HG03045 (cell line): ENCODE measurements around the gene HIF3A.
"Not testable (repeated sequence)": the region's sequence is repeated elsewhere in the genome, so short reads cannot be mapped to it uniquely, and the experiment has no call there.

ENCODE experiments used
- ATAC-seq: cut with Tn5 transposase; IDR thresholded peaks from one replicate; pipeline ENCODE4 v1.9.1; 2021; ENCODE audit warnings: mild to moderate bottlenecking, moderate library complexity; ENCODE audit not compliant: unreplicated experiment

HIF3A gene

DNA sequence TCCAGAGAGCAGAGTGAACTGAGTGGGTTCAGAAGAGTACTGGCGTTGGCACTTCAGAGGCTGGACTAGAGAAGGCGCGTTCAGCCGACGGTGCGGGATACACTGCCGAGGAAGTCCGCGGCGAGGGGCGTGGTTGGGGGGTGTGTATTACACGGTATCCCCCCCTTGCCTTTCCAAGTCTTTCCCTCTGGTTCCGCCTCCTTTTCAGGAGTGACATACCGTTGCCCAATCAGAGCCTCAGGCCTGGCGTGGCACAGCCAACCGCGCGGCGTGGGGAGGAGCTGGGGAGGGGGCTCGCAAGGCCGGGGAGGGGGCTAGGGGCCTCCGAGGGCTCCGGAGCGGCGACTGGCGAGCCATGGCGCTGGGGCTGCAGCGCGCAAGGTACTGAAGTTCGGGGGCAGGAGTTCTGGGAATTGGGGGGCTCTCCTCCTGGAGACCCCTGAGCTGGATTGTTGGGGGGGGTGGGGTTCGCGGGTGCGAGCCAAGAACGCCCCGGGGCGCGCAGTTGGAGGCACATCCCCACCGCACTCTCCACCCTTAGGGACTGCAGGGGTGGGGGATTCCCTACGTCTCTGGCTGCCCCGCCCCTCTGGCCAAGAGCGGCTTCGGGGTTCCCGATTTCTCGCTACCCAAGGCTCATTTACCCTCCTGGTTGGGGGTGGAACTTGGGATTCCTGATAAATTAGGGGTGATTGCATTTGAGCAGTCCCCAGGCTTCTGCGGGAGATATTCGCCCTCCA, at the start of gene HIF3A:
Gene HIF3A, plus strand, starts transcription at position 321 of the 740 bp plus-strand sequence. Its CDS starts 35 bp downstream, at position 356.
- no peak for ATAC-seq

- no peak for ATAC-seq
Measured at GRCh38 chr19:46250076-46250735, 46.6 kb upstream of the HIF3A start.

DNA sequence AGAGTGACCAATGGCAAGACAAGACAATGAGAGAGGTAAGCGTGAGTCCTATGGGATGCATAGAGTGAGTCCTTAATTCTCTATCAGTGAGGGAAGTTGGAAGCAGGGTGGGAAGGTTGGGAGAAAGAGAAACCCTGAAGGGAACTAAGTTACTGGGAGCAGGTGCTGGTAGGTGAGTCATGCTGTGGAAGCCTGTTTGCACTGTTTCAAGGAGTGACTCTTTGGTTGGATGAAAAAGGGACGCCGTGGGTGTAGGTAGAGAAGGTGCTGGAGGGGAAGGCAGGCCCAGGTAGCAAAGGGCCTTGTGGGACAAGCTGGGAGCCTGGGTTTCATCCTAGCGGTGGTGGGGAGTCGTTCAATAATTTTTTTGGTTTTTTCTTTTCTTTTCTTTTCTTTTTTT, 45.4 kb upstream of the HIF3A start:
- no peak for ATAC-seq

- ATAC-seq = no peak
Measured at GRCh38 chr19:46254776-46255175, 42.1 kb upstream of the HIF3A start.

GRCh38 chr19:46256855-46257254, 40.0 kb upstream of the HIF3A start:
- no peak for ATAC-seq

GRCh38 chr19:46261501-46261900, 35.3 kb upstream of the HIF3A start:
- not testable (repeated sequence) for ATAC-seq

DNA sequence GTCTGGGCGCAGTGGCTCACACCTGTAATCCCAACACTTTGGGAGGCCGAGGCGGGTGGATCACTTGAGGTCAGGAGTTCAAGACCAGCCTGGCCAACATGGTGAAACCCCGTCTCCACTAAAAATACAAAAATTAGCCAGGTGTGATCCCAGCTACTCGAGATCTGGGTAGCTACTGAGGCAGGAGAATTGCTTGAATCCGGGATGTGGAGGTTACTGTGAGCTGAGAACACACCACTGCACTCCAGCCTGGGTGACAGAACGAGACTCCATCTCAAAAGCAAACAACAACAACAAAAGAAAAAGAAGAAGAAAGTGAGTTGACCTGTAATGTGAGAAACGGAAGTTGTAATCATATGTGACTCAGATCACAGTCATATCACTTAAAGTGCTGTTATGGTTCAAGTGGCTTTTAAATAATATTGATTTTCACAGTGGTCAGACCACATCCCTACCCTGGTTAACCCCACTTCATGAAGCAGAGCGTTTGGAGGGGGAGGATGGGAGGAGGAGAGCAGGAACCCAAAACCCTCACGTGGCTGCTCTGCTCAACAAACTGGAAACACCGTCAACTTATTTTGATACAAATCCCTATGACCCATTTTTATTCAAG, 34.1 kb upstream of the HIF3A start:
- not testable (repeated sequence) for ATAC-seq

DNA sequence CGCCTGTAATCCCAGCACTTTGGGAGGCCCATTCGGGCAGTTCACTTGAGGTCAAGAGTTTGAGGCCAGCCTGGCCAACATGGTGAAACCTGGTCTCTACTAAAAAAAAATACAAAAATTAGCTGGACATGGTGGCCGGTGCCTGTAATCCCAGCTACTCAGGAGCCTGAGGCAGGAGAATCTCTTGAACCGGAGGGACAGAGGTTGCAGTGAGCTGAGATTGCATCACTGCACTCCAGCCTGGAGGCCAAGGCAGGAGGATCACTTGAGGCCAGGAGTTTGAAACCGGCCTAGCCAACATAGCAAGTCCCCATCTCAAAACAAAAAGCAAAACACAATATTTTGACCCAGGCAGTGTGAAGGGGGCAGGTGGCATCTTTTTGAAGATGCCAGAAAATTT, 32.0 kb upstream of the HIF3A start:
- ATAC-seq = not testable (repeated sequence)

DNA sequence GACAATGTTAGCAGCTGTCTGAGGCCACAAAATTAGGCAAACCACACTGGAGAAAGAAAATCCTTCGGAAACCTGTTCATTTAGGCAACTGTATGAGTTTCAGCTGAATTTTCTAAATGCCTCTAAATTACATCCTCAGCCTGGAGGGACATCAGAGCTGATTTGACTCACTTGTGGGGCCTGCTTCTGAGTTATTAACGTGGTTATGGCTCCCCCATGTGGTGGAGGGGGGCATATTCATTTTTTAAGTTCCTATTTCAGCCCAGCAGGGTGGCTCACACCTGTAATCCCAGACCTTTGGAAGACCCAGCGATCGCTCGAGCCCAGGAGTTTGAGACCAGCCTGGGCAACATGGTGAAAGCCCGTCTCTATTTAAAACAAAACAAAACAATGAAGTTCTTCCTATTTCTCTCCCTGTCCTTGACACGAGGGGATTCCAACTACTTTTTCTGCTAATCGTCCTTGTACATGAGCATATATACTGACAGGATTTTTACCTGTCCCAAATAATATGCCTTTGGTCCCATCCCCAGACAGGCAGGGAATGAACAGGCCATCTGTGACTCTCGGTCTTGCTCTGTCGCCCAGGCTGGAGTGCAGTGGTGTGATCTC, 31.5 kb upstream of the HIF3A start:
- no peak for ATAC-seq

DNA sequence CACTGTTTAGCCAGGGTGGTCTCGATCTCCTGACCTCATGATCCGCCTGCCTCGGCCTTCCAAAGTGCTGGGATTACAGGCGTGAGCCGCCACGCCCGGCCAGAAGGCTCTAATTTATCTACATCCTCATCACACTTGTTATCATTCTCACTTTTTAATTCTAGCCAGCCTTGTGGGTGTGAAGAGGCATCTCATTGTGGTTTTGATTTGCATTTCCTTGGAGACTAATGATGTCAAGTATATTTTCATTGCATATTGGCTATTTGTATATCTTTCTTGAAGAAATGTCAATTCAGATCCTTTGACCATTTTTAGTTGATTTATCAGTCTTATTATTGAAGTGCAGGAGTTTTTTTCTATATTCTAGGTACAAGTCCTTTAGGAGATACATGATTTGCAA, 27.7 kb upstream of the HIF3A start:
- no peak for ATAC-seq

GRCh38 chr19:46270521-46271256, 26.2 kb upstream of the HIF3A start:
- no peak for ATAC-seq

DNA sequence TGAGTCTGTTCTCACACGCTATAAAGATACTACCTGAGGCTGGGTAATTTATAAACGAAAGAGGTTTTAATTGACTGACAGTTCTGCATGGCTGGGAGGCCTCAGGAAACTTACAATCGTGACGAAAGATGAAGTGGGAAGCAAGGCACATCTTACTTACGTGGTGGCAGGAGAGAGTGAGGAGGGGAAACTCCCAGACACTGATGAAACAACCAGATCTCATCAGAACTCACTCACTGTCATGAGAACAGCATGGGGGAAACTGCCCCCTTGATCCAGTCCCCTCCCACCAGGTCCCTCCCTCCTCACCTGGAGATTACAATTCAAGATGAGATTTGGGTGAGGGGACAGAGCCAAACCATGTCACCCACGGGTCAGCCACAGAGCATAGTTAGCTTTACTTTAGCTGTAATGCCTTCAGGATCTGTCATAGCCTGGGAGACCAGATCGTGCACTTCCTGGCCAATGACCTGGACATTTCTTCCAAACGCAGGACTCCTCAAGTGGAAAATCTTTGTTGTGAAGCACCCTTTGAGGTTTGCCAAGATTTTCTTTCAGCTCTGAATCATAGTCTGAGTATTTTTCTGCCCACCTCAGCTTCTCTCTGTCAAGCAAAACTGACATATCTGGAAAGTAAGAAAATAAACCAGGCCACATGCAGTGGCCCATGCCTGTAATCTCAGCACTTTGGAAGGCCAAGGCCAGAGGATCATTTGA, 25.2 kb upstream of the HIF3A start:
- ATAC-seq = no peak

DNA sequence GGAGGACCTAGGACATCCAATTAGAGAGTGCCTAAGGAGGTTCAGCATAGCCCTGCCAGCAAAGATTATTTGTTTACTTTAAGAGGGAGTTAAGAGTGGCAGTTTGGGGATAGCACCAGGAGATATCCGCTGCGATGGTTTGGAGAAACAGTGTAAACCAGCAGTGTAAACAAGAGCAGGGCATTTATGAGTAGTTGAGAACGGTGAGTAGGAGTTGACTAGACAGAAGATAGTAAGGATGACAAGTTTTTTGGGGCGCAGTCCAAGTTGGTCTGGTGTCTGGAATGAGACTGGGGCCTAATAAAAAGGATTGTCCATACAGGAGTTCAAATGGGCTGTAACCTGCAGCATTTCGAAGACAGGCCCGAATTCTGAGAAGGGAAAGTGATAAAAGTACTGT, 22.9 kb upstream of the HIF3A start:
- ATAC-seq = not testable (repeated sequence)

GRCh38 chr19:46279177-46279576, 17.7 kb upstream of the HIF3A start:
- no peak for ATAC-seq

DNA sequence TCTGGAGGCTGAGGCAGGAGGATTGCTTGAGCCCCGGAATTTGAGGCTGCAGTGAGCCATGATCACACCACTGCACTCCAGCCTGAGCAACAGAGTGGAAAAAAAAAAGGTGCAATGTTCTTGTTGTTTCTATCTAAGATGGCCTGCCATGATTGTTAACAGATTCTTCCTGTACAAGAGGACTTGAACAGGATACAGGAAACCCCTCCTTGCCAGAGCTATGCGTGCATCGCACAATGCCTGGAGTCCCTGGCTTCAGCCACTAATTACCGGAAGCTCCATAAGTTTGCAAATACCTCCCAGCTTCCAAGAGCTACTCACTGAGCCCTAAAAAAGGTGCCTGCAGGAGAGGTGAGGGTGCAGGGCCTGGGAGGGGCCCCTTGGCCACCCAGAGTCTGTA, 13.1 kb upstream of the HIF3A start:
- no peak for ATAC-seq

GRCh38 chr19:46284635-46285034, 12.2 kb upstream of the HIF3A start:
- ATAC-seq = no peak

DNA sequence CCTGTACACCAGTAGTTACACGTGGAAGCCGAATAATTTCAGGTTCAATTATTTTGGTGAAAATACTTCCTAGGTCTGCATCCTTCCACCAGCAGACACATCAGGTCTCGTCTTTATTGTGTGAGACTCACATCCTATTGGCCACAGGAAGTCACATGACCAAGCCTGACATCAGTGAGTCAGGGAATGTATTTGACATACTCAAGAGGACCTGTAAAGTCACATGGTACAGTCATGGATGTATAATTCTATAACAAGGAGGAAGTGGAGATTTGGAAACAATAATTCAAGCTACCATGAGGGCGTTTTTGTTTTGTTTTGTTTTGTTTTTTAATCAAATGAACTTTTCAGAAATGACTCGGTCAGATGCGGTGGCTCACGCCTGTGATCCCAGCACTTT, 9.3 kb upstream of the HIF3A start:
- ATAC-seq = no peak

GRCh38 chr19:46288896-46289588, 7.8 kb upstream of the HIF3A start:
- ATAC-seq = no peak

DNA sequence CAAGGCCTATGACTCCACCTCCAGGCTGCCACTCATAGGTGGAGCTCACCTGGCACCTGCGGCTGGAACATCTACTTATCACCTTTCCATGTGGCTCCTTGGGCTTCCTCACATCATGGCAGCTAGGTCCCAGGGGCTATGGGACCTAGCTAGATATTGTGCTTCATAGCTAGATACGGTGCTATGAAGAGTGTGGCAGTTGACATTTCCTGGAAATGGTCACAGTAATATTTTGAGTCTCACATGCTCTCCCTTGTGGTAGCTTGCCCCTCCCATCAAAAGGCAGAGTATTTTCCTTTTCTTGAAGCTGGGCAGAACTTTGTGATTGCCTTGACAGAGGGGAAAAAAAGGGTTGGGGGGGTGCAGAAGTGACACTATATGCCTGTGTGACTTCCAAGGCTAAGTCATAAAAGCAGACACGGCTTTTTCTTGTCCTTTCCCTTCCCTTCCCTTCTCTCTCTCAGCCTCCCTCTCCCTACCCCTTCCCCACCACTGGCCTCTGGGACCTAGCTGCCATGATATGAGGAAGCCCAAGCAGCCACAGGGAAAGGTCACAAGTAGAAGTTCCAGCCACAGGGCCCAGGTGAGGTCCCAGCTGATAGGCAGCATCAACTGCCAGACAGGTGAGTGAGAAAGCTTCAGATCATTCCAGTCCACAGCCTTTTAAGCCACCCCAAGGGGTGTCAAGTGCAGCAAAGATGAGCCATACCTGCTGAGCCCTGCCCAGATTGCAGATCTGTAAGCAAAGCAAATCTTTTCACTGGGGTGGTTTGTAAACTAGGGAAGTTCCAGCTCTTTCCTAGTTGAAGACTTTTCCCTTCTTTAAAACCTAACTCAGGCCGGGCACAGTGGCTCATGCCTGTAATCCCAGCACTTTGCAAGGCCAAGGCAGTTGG, 6.9 kb upstream of the HIF3A start:
- no peak for ATAC-seq
